GM18498 (cell line): ENCODE data around the gene ZNF592.

Experiments used
- ATAC-seq: cut with Tn5 transposase; IDR thresholded peaks from one replicate; pipeline ENCODE4 v1.9.1; 2021; ENCODE audit warnings: mild to moderate bottlenecking, moderate library complexity; ENCODE audit not compliant: unreplicated experiment

Gene ZNF592

GRCh38 chr15:84804005-84804900 is 55.9 kb downstream of the ZNF592 start:
- ATAC-seq: no peak

GRCh38 chr15:84805221-84805620 is 56.8 kb downstream of the ZNF592 start:
- ATAC-seq: no peak

GRCh38 chr15:84807228-84807627 is 58.8 kb downstream of the ZNF592 start:
- no peak for ATAC-seq

GRCh38 chr15:84810073-84810840 is 61.9 kb downstream of the ZNF592 start:
- ATAC-seq: no peak

- ATAC-seq: no peak
These were observed 62.8 kb downstream of the ZNF592 start for GRCh38 chr15:84811151-84811550.

GRCh38 chr15:84811828-84812227 is 63.4 kb downstream of the ZNF592 start:
- ATAC-seq: no peak

- ATAC-seq: no peak
These were observed 64.5 kb downstream of the ZNF592 start for GRCh38 chr15:84812842-84813241.

- ATAC-seq: no peak
These were observed 65.0 kb downstream of the ZNF592 start for GRCh38 chr15:84813435-84813834.

GRCh38 chr15:84813931-84814330 is 65.5 kb downstream of the ZNF592 start:
- ATAC-seq: no peak

GRCh38 chr15:84814916-84815315 is 66.5 kb downstream of the ZNF592 start:
- ATAC-seq: no peak

- ATAC-seq: no peak
These were observed 68.5 kb downstream of the ZNF592 start, which contains the start of gene ALPK3 for GRCh38 chr15:84816694-84817465. TSS of gene ALPK3 (plus strand) at chr15:84817356. CDS start at chr15:84817453, 97 bp downstream.

- no peak for ATAC-seq
These were observed 69.2 kb downstream of the ZNF592 start for GRCh38 chr15:84817466-84818081.

- ATAC-seq: no peak
These were observed 70.1 kb downstream of the ZNF592 start for GRCh38 chr15:84818261-84819131.

- ATAC-seq: no peak
These were observed 70.9 kb downstream of the ZNF592 start for GRCh38 chr15:84819291-84819768.

- ATAC-seq: no peak
These were observed 71.4 kb downstream of the ZNF592 start for GRCh38 chr15:84819791-84820190.

GRCh38 chr15:84821501-84822021 is 73.2 kb downstream of the ZNF592 start:
- ATAC-seq: no peak

GRCh38 chr15:84822653-84823281 is 74.4 kb downstream of the ZNF592 start:
- ATAC-seq: no peak

- ATAC-seq: no peak
These were observed 75.0 kb downstream of the ZNF592 start for GRCh38 chr15:84823282-84823878.
